Measurements from ENCODE around the gene PBXIP1. TPM values are rescaled to one million over a fixed set of nuclear protein-coding genes. Genes with fewer than 3 reads are reported as not detected.

Gene PBXIP1
- total RNA-seq, 1 experiment from 2014 or later: 21.6 TPM

GRCh38 chr1:154926201-154926600 lies 29.7 kb downstream of the PBXIP1 start:
- H4K5ac ChIP-seq (ENCODE audit: insufficient read length, low read depth, low read length): no peak overlapping the region
- no peak overlapping the region for H3K4me3 Mint-ChIP-seq

More at GRCh38 chr1:154926201-154926600, 29.7 kb downstream of the PBXIP1 start:
- Histone ChIP-seq H3K4ac (ENCODE audit: low read depth, low read length) (no peak overlapping the region), H3K27me3 (ENCODE audit: insufficient read depth, low read length) (no peaks in the 10 kb centered on the region), H3K18ac (ENCODE audit: insufficient read length, low read depth, low read length) (no peak overlapping the region), H2BK120ac (ENCODE audit: low read depth, low read length, poor library complexity, severe bottlenecking) (no peak overlapping the region), H3K9me3 (ENCODE audit: control insufficient read depth, low read depth, low read length) (no peaks in the 10 kb centered on the region), H3K79me2 (ENCODE audit: insufficient read depth, low read length) (no peaks in the 10 kb centered on the region), H3K4me1 (ENCODE audit: insufficient read depth, low read length) (no peaks in the 10 kb centered on the region), H2BK15ac (ENCODE audit: low read depth, low read length) (no peak overlapping the region), H2BK12ac (ENCODE audit: insufficient read length, low read depth, low read length) (no peak overlapping the region), H2AFZ (ENCODE audit: low read length) (no peak overlapping the region), H4K20me1 (ENCODE audit: control insufficient read depth, insufficient read depth, insufficient read length) (no peaks in the 10 kb centered on the region), H4K8ac (replicated peaks; ENCODE audit: insufficient read length, low read depth, low read length) (no peak overlapping the region), H3K9ac (ENCODE audit: extremely low read depth, insufficient read length, low read length) (no peak overlapping the region), H3K23me2 (ENCODE audit: insufficient read length, low read depth, low read length, poor library complexity, severe bottlenecking) (no peaks in the 10 kb centered on the region), H2BK20ac (ENCODE audit: low read depth, low read length, poor library complexity, severe bottlenecking) (no peak overlapping the region), H3K56ac (ENCODE audit: insufficient read length, low read depth, low read length) (no peak overlapping the region), H3K4me2 (ENCODE audit: insufficient read depth, insufficient read length, low read length) (no peak overlapping the region), H2AK5ac (ENCODE audit: insufficient read length, low read length) (no peak overlapping the region), H3T11ph (ENCODE audit: low read length) (no peak overlapping the region), H3K14ac (ENCODE audit: insufficient read depth, low read length) (no peak overlapping the region), H3K79me1 (ENCODE audit: insufficient read depth, low read depth, low read length, poor library complexity, severe bottlenecking) (no peaks in the 10 kb centered on the region), H3K27ac (ENCODE audit: insufficient read length, low read depth, low read length) (no peak overlapping the region), H2BK5ac (ENCODE audit: insufficient read length, low read length) (no peak overlapping the region), H4K91ac (ENCODE audit: insufficient read length, low read depth, low read length) (no peak overlapping the region), H3K23ac (ENCODE audit: insufficient read length, low read depth, low read length) (no peak overlapping the region)
- no peaks in the 10 kb centered on the region for H3K4me1 Mint-ChIP-seq
- H3K27ac Mint-ChIP-seq: no peak overlapping the region
- WGBS (ENCODE audit: extremely low coverage, insufficient read length, low lambda C conversion rate): no CpG with 5 or more reads among the region's 13 CpGs
- no peak for TF ChIP-seq CTCF (conservative IDR thresholded peaks at IDR 0.05)
- H3K27me3 Mint-ChIP-seq (ENCODE audit: low read depth): no peaks in the 10 kb centered on the region
- no peak for DNase-seq
- no peaks in the 10 kb centered on the region for H3K9me3 Mint-ChIP-seq
- H3K36me3 Mint-ChIP-seq (ENCODE audit: insufficient read depth in 1 of 3, low read depth in 3 of 3): peaks cover 3 to 50% (median 30%) of the 10 kb centered on the region in 3 experiments; a peak in 6 of 7 replicates

All from H9 (cell line).